HuH-7.5 (cell line): ENCODE measurements around the gene WDR87.
"Not testable (repeated sequence)": the region's sequence is repeated elsewhere in the genome, so short reads cannot be mapped to it uniquely, and the experiment has no call there.

ENCODE experiments used
- DNase-seq: peaks from one replicate; pipeline ENCODE4 v3.0.0; 2011; ENCODE audit warnings: low spot score

The WDR87 gene

GRCh38 chr19:37877147-37877546 is 29.2 kb downstream of the WDR87 start:
- DNase-seq, result no peak

- no peak for DNase-seq
Measured at GRCh38 chr19:37876032-37876431, 30.4 kb downstream of the WDR87 start.

- no peak for DNase-seq
Measured at GRCh38 chr19:37874784-37875183, 31.6 kb downstream of the WDR87 start.

GRCh38 chr19:37872383-37872782 is 34.0 kb downstream of the WDR87 start:
- DNase-seq, result no peak

- DNase-seq, result no peak
Measured at GRCh38 chr19:37869766-37870340, 36.5 kb downstream of the WDR87 start.

GRCh38 chr19:37867831-37868230 is 38.6 kb downstream of the WDR87 start:
- no peak for DNase-seq

- not testable (repeated sequence) for DNase-seq
Measured at GRCh38 chr19:37865930-37866329, 40.5 kb downstream of the WDR87 start.

GRCh38 chr19:37864501-37864900 is 41.9 kb downstream of the WDR87 start:
- no peak for DNase-seq

GRCh38 chr19:37855098-37855497 is 51.3 kb downstream of the WDR87 start:
- no peak for DNase-seq

- DNase-seq, result no peak
Measured at GRCh38 chr19:37845932-37846331, 60.5 kb downstream of the WDR87 start.
